Hepatocyte (in vitro differentiated cells): Measurements from ENCODE around the gene CCDC183. TPM values are rescaled to one million over a fixed set of nuclear protein-coding genes. Genes with fewer than 3 reads are reported as not detected.
A peak's percentile ranks its signal among the peaks of the same experiment; 100 is the strongest.

Experiments
- DNase-seq: peaks from one replicate; pipeline ENCODE4 v3.0.0-alpha.2; 2016; ENCODE audit warnings: low spot score
- H2AFZ ChIP-seq: fragments of 200-600 bp; sonication (generic); 2 replicates; pipeline ENCODE4 v1.6.0; 2016; ENCODE audit warnings: antibody characterized with exemption, mild to moderate bottlenecking
- H3K27ac ChIP-seq: fragments of 200-600 bp; sonication (generic); 2 replicates; pipeline ENCODE4 v1.5.1; 2016; ENCODE audit warnings: mild to moderate bottlenecking
- H3K27me3 ChIP-seq: fragments of 200-600 bp; sonication (generic); 2 replicates; pipeline ENCODE4 v1.6.1; 2016
- H3K36me3 ChIP-seq: fragments of 200-600 bp; sonication (generic); replicated peaks from 2 replicates; pipeline ENCODE4 v1.5.1; 2016; ENCODE audit warnings: low read depth; ENCODE audit not compliant: insufficient read depth
- H3K4me1 ChIP-seq: fragments of 200-600 bp; sonication (generic); 2 replicates; pipeline ENCODE4 v1.5.1; 2016; ENCODE audit warnings: mild to moderate bottlenecking, moderate library complexity; ENCODE audit not compliant: insufficient read depth
- H3K4me2 ChIP-seq: fragments of 200-600 bp; sonication (generic); 2 replicates; pipeline ENCODE4 v1.6.0; 2016
- H3K4me3 ChIP-seq: fragments of 200-600 bp; sonication (generic); 2 replicates; pipeline ENCODE4 v1.5.1; 2016; ENCODE audit warnings: mild to moderate bottlenecking
- H3K79me2 ChIP-seq: fragments of 200-600 bp; sonication (generic); 2 replicates; pipeline ENCODE4 v1.6.0; 2017; ENCODE audit warnings: mild to moderate bottlenecking
- H3K9me2 ChIP-seq: fragments of 200-600 bp; sonication (generic); replicated peaks from 2 replicates; pipeline ENCODE4 v1.6.0; 2017; ENCODE audit warnings: mild to moderate bottlenecking; ENCODE audit not compliant: insufficient read depth
- H3K9me3 ChIP-seq: fragments of 200-600 bp; sonication (generic); 2 replicates; pipeline ENCODE4 v1.5.1; 2016; ENCODE audit warnings: low read depth, mild to moderate bottlenecking
- H4K20me1 ChIP-seq: fragments of 200-600 bp; sonication (generic); 2 replicates; pipeline ENCODE4 v1.6.0; 2016; ENCODE audit warnings: mild to moderate bottlenecking; ENCODE audit not compliant: insufficient read depth, poor library complexity, severe bottlenecking
- CTCF ChIP-seq: fragments of 200-600 bp; sonication (generic); IDR thresholded peaks from 2 replicates; pipeline ENCODE4 v1.5.1; 2016; ENCODE audit warnings: antibody characterized with exemption, mild to moderate bottlenecking; ENCODE audit not compliant: poor library complexity
- EZH2 ChIP-seq: fragments of 200-600 bp; sonication (generic); IDR thresholded peaks from 2 replicates; pipeline ENCODE4 v1.6.1; 2016; ENCODE audit warnings: antibody characterized with exemption, mild to moderate bottlenecking, borderline replicate concordance
- EZH2phosphoT487 ChIP-seq: fragments of 200-600 bp; sonication (generic); IDR thresholded peaks from one replicate; pipeline ENCODE4 v1.6.1; 2018; ENCODE audit warnings: antibody characterized with exemption, mild to moderate bottlenecking, low read depth, moderate library complexity; ENCODE audit not compliant: unreplicated experiment, severe bottlenecking
- WGBS: methylation state at CpG from one replicate; pipeline ENCODE4 v1.1.6; 2016; ENCODE audit warnings: low lambda C conversion rate; ENCODE audit errors: missing lambda C conversion rate; 5-methylcytosine and 5-hydroxymethylcytosine counted together
- polyA plus RNA-seq: library from polyadenylated mRNA; unstranded; fragments of >200 nt; fragmentation: Nextera tagmentation; extraction: Ambion mirVana; gene quantifications from 2 replicates; pipeline ENCODE4 v1.2.1, GENCODE V29; 2016
- total RNA-seq: library from RNA; depleted of rRNA; stranded (reverse); fragments of >200 nt; gene quantifications from 2 replicates; pipeline ENCODE4 v1.2.3, GENCODE V29; 2014

CCDC183 gene
- total and polyA plus RNA-seq, 2 experiments from 2014 or later: 17.7 to 32.1 TPM

DNA sequence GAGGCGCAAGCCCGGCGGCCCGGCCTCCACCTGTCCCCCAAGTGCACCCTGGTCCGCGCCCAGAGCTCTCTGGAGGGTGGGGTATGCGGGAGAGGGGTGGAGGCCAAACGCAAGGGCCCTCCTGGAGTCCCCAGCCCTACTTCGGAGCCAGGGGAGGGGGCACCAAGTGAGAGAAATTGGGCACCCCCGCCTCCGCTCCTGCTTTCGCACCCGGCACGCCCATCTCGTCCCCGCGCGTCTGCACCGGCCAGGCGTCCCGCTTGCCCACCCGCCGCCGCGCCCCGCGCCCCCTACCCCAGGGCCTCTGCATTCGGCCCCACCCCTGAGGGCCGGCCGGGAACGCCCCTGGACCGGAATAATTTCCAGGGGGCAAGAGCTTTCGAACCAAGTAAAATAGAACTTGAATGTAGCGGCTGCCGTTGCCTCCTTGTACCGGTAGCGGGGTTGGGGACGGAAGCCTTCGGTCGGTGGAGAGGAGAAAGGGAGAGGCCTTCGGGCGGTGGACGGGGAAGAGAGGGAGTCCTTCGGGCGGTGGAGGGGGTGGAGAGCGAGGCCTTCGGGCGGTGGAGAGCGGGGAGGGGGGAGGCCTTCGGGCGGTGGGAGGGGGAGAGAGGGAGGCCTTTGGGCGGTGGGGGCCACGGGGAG lies 52.4 kb downstream of the CCDC183 start:
- Histone ChIP-seq H2AFZ (peak overlapping the region; percentile 55), H4K20me1 (peaks cover 12% of the 10 kb centered on the region), H3K4me3 (peak overlapping the region; percentile 86), H3K9me2 (no peaks in the 10 kb centered on the region), H3K4me1 (peaks cover 8% of the 10 kb centered on the region), H3K9me3 (no peaks in the 10 kb centered on the region), H3K27me3 (no peaks in the 10 kb centered on the region), H3K36me3 (no peaks in the 10 kb centered on the region), H3K79me2 (peaks cover 12% of the 10 kb centered on the region), H3K4me2 (peak overlapping the region; percentile 86), H3K27ac (peak overlapping the region; percentile 92)
- DNase-seq: peak; percentile 76
- WGBS: 0% methylated on average over 17 of the region's 53 CpGs
- TF ChIP-seq EZH2 (no peak), EZH2phosphoT487 (no peak), CTCF (no peak)

DNA sequence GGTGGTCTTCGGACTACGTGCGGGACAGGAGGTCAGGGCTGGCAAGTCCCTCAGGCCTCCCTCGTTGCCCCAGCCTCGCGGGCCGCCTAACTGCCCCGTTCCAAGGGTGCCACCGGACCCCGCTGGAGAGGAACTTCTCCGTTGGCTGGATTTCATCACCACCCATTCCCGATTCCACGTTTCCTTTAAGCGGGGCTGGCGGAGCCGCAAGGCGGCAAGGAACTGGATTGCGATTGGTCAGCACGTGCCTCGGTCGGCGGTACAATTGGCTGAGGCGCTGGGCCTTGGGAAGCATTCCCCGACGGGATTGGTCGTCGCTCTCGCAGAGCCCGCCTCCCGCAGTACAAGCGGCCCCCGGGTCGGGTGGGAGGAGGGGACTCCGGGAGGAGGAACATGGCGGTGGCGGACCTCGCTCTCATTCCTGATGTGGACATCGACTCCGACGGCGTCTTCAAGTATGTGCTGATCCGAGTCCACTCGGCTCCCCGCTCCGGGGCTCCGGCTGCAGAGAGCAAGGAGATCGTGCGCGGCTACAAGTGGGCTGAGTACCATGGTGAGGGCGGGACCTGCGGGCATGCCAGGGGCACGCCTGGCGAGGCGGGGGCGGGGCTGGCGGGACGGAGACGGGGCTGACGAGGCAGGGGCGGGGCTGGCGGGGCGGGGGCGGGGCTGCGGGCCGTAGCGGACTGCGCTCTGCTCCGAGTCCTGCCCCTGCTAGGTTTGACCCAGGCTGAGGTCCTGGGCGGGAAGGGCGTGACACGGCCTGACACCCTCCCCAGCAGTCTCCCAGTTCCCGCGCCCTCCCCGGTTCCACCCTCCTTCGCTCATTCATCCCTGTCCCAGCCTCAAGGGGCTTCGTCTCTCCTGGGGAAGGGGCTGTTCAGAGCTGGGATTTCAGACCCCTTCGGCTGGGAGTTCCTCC lies 53.2 kb downstream of the CCDC183 start, which contains the start of gene PHPT1:
Gene PHPT1 (plus strand): TSS at position 372 of the 922 bp plus-strand sequence. CDS start 22 bp downstream, at position 394.
- Histone ChIP-seq H3K79me2 (peaks cover 12% of the 10 kb centered on the region), H3K36me3 (no peaks in the 10 kb centered on the region), H4K20me1 (peaks cover 12% of the 10 kb centered on the region), H3K27me3 (no peaks in the 10 kb centered on the region), H2AFZ (peak within 1 kb of the TSS; percentile 57), H3K4me1 (peaks cover 8% of the 10 kb centered on the region), H3K4me2 (peak within 1 kb of the TSS; percentile 98), H3K9me3 (no peaks in the 10 kb centered on the region), H3K27ac (peak within 1 kb of the TSS; percentile 92), H3K4me3 (peak within 1 kb of the TSS; percentile 86), H3K9me2 (no peaks in the 10 kb centered on the region)
- under 1% methylated on average over 45 of the region's 77 CpGs for WGBS
- peak; percentile 100 for DNase-seq
- no peak for TF ChIP-seq EZH2phosphoT487
- TF ChIP-seq CTCF: no peak
- no peak for TF ChIP-seq EZH2

- Histone ChIP-seq H3K4me2 (peak overlapping the region; percentile 98), H3K9me3 (no peaks in the 10 kb centered on the region), H3K4me1 (peaks cover 8% of the 10 kb centered on the region), H3K27ac (peak overlapping the region; percentile 92), H3K27me3 (no peaks in the 10 kb centered on the region), H3K4me3 (peak overlapping the region; percentile 60), H4K20me1 (peaks cover 12% of the 10 kb centered on the region), H3K36me3 (no peaks in the 10 kb centered on the region), H3K9me2 (no peaks in the 10 kb centered on the region), H3K79me2 (peaks cover 12% of the 10 kb centered on the region), H2AFZ (no peak overlapping the region)
- TF ChIP-seq EZH2phosphoT487 (no peak), EZH2 (no peak), CTCF (no peak)
- DNase-seq: no peak
- 74% methylated on average over 43 of the region's 43 CpGs for WGBS
Observed at GRCh38 chr9:136849960-136850865, 54.1 kb downstream of the CCDC183 start.
